Panc1 (cell line): ENCODE results near the gene PI4K2B.

Experiments
- CTCF ChIP-seq: fragments of 450-650 bp; IDR thresholded peaks from 2 replicates; pipeline ENCODE4 v1.5.1; 2017; ENCODE audit warnings: mild to moderate bottlenecking
- POLR2AphosphoS5 ChIP-seq: IDR thresholded peaks from 2 replicates; pipeline ENCODE4 v1.6.1; 2012; ENCODE audit warnings: mild to moderate bottlenecking, low read depth, low read length, moderate library complexity
- TF ChIP-seq, protein P1 (sequence below), 2 experiments: IDR thresholded peaks; 2 replicates each; pipeline ENCODE4 v1.6.1; 2011 to 2012; ENCODE audit warnings: low read depth in 2 of 2, control low read depth in 1 of 2, low read length in 1 of 2, mild to moderate bottlenecking in 1 of 2, moderate library complexity in 1 of 2; ENCODE audit not compliant: insufficient read depth in 1 of 2

DNA sequence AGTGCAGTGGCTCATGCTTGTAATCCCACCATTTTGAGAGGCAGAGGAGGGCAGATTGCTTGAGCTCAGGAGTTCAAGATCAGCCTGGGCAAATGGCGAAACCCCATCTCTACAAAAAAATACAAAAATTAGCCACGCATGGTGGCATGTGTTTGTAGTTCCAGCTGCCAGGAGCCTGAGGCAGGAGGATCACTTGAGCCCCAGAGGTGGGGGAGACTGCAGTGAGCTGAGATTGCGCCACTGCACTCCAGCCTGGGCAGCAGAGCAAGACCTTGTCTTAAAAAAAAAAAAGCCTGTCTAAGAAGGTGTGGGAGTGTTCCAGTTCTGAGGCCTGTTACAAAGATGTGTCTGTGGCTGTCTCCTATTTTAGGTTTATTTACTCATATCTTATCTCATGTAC lies 38.0 kb downstream of the PI4K2B start:
- TF ChIP-seq CTCF (no peak), POLR2AphosphoS5 (no peak)
- TF ChIP-seq, protein P1, sequence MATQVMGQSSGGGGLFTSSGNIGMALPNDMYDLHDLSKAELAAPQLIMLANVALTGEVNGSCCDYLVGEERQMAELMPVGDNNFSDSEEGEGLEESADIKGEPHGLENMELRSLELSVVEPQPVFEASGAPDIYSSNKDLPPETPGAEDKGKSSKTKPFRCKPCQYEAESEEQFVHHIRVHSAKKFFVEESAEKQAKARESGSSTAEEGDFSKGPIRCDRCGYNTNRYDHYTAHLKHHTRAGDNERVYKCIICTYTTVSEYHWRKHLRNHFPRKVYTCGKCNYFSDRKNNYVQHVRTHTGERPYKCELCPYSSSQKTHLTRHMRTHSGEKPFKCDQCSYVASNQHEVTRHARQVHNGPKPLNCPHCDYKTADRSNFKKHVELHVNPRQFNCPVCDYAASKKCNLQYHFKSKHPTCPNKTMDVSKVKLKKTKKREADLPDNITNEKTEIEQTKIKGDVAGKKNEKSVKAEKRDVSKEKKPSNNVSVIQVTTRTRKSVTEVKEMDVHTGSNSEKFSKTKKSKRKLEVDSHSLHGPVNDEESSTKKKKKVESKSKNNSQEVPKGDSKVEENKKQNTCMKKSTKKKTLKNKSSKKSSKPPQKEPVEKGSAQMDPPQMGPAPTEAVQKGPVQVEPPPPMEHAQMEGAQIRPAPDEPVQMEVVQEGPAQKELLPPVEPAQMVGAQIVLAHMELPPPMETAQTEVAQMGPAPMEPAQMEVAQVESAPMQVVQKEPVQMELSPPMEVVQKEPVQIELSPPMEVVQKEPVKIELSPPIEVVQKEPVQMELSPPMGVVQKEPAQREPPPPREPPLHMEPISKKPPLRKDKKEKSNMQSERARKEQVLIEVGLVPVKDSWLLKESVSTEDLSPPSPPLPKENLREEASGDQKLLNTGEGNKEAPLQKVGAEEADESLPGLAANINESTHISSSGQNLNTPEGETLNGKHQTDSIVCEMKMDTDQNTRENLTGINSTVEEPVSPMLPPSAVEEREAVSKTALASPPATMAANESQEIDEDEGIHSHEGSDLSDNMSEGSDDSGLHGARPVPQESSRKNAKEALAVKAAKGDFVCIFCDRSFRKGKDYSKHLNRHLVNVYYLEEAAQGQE (IDR thresholded peaks at IDR 0.05; ENCODE audit: insufficient read depth in 1 of 2, low read depth in 2 of 2, low read length in 1 of 2), result no peak
